Stomach (tissue), 4 donors: ENCODE results near the gene CHIC2.

Source experiments
- CTCF ChIP-seq, 7 experiments: fragments of 450-650 bp in 4 of 7; fragments of 200-600 bp in 3 of 7; sonication (generic) in 3 of 7; IDR thresholded peaks; one replicate each; pipeline ENCODE4 v1.5.1; 2016 to 2019; ENCODE audit warnings: antibody characterized with exemption in 7 of 7, control low read depth in 2 of 7, mild to moderate bottlenecking in 1 of 7
- POLR2A ChIP-seq, 4 donors: fragments of 450-650 bp; IDR thresholded peaks; one replicate each; pipeline ENCODE4 v1.6.1; 2016; ENCODE audit warnings: antibody characterized with exemption in 4 of 4, control low read depth in 2 of 4, mild to moderate bottlenecking in 1 of 4, moderate library complexity in 1 of 4

- TF ChIP-seq CTCF (IDR thresholded peaks at IDR 0.05) (no peak), POLR2A (IDR thresholded peaks at IDR 0.05) (no peak)
Measured at GRCh38 chr4:54067166-54067565, 2.8 kb upstream of the CHIC2 start.
